ENCODE results near the gene ATRAID. TPM values are rescaled to one million over a fixed set of nuclear protein-coding genes. Genes with fewer than 3 reads are reported as not detected.

ATRAID gene
- total RNA-seq, 1 donor from 2014 or later, result 284 TPM

DNA sequence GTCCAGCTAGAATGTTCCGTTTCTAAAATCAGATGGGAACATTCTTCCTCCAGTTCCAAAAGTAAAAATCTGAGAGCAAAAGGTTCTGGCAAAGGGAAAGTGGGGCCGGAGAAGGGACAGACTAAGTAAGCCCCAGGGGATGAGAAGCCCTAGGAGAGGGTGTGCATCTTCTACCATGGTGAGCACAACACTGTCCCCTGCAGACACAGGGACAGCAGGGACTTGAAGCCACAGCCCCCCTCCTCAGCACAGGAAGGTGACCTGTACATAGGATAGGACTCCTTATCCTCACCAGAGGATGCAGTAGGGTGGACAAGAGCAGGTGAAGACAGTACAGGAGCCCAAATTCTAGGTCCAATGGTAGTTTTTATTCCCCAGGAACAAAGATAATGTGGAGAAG, 12.6 kb upstream of the ATRAID start:
- TF ChIP-seq, protein P1, sequence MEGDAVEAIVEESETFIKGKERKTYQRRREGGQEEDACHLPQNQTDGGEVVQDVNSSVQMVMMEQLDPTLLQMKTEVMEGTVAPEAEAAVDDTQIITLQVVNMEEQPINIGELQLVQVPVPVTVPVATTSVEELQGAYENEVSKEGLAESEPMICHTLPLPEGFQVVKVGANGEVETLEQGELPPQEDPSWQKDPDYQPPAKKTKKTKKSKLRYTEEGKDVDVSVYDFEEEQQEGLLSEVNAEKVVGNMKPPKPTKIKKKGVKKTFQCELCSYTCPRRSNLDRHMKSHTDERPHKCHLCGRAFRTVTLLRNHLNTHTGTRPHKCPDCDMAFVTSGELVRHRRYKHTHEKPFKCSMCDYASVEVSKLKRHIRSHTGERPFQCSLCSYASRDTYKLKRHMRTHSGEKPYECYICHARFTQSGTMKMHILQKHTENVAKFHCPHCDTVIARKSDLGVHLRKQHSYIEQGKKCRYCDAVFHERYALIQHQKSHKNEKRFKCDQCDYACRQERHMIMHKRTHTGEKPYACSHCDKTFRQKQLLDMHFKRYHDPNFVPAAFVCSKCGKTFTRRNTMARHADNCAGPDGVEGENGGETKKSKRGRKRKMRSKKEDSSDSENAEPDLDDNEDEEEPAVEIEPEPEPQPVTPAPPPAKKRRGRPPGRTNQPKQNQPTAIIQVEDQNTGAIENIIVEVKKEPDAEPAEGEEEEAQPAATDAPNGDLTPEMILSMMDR (IDR thresholded peaks at IDR 0.05), result no peak
- peaks cover 20 to 33% of the 10 kb centered on the region in 2 donors for H3K36me3 ChIP-seq
- no peaks in the 10 kb centered on the region for H3K27me3 ChIP-seq
- DNase-seq (ENCODE audit: low spot score in 2 of 2), result no peak
- H3K9me3 ChIP-seq, result no peaks in the 10 kb centered on the region
- no peaks in the 10 kb centered on the region for H3K4me1 ChIP-seq
- H3K4me3 ChIP-seq, result no peak overlapping the region
- intact Hi-C loops (cut with DNase I), result no loop called here
- no peak overlapping the region for H3K27ac ChIP-seq

DNA sequence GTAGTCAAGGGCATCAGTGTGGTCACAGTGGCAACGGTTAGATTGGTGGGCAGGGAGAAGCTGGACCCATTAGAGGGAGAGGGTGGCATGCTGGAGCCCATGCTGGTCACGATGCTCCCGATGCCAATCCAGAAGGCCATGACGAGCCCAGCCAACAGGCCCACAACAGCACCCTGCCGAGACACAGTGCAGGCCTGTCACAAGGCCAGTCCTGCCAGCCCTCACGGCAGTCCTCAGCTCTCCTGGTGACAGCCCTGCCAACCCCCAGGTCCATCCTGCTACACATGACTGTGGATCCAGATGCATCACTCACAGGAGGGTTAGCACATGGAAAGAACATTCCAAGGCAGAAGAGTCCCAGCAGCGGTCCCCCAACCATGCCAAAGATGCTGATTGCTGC, 10.2 kb upstream of the ATRAID start:
- H3K27ac ChIP-seq, result no peak overlapping the region
- no peaks in the 10 kb centered on the region for H3K27me3 ChIP-seq
- no peak overlapping the region for H3K4me3 ChIP-seq
- DNase-seq (ENCODE audit: low spot score in 2 of 2), result no peak
- H3K36me3 ChIP-seq, result peaks cover 40 to 57% of the 10 kb centered on the region in 2 donors
- TF ChIP-seq, protein P1 (IDR thresholded peaks at IDR 0.05), result no peak
- no peaks in the 10 kb centered on the region for H3K9me3 ChIP-seq
- no peaks in the 10 kb centered on the region for H3K4me1 ChIP-seq
- intact Hi-C loops (cut with DNase I), result no loop called here

DNA sequence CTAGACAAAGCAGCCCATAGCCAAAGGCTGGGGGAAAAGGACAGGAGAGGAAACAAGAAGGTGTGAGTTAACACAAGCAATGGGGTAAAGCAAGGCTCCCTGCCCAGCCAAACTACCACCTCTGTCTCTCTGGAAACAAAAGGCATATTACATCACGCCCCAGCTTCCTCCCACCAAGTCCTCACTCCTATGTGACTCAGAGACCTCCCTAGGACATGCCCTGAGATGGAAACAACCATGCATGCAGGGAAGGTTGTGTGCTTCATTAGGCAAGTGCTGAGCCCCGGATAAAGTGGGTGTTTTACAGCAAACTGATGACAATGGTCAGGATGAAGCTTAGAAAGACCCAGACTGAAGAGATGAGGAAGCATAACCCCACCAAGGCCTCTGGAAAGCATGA, 9.0 kb upstream of the ATRAID start:
- no peak for DNase-seq (ENCODE audit: low spot score in 2 of 2)
- Histone ChIP-seq H3K4me3 (no peak overlapping the region), H3K9me3 (no peaks in the 10 kb centered on the region), H3K36me3 (peaks cover 46 to 67% of the 10 kb centered on the region in 2 donors), H3K27me3 (no peaks in the 10 kb centered on the region), H3K27ac (no peak overlapping the region), H3K4me1 (no peaks in the 10 kb centered on the region)
- intact Hi-C loops (cut with DNase I), result no loop called here
- TF ChIP-seq, protein P1 (IDR thresholded peaks at IDR 0.05), result no peak

DNA sequence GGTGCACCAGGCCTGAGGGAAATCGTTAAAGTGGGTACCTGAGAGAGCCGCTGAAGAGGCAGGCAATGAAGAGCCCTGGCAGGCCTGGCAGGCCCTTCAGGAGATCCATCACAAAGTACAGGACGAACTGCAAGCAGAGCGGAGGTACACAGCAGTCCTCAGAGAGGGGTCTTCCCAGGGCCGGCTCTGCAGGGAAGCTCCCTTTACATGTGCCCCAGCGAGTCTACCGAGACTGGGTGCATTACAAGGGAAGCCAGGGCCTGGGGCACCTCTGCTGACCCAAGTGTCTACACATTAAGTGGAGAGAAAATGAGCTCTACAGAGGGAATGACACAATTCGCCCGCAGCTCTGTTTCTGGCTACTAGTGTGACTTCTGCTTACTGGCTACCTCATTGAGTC, 8.1 kb upstream of the ATRAID start:
- Histone ChIP-seq H3K9me3 (no peaks in the 10 kb centered on the region), H3K27me3 (no peaks in the 10 kb centered on the region), H3K4me3 (no peak overlapping the region), H3K36me3 (peaks cover 46 to 76% of the 10 kb centered on the region in 2 donors), H3K27ac (no peak overlapping the region), H3K4me1 (no peaks in the 10 kb centered on the region)
- intact Hi-C loops (cut with DNase I), result no loop called here
- DNase-seq (ENCODE audit: low spot score in 2 of 2), result no peak
- TF ChIP-seq, protein P1 (IDR thresholded peaks at IDR 0.05), result no peak

DNA sequence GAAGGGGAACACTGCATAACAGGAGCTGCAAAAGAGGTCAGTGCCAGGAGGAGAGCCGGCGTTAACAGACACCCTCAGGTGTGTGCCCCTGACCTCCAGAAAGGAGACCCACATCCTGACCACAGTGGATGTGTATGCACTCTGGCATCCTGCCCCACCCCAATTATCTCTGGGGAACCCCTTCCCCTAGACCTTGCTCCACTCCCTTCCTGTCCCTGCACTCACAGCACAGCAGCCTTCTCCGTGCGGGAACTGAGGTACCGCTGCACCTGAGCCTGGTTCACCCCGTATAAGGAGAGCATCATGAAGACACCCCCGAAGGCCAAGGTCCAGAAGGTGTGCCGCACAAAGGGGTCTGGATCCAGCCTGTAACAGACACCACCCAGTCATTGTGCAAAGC, 7.3 kb upstream of the ATRAID start:
- Histone ChIP-seq H3K4me1 (no peaks in the 10 kb centered on the region), H3K9me3 (no peaks in the 10 kb centered on the region), H3K27ac (no peak overlapping the region), H3K4me3 (no peak overlapping the region), H3K36me3 (peaks cover 46 to 77% of the 10 kb centered on the region in 2 donors), H3K27me3 (no peaks in the 10 kb centered on the region)
- intact Hi-C loops (cut with DNase I), result no loop called here
- TF ChIP-seq, protein P1 (IDR thresholded peaks at IDR 0.05), result no peak
- no peak for DNase-seq (ENCODE audit: low spot score in 2 of 2)

DNA sequence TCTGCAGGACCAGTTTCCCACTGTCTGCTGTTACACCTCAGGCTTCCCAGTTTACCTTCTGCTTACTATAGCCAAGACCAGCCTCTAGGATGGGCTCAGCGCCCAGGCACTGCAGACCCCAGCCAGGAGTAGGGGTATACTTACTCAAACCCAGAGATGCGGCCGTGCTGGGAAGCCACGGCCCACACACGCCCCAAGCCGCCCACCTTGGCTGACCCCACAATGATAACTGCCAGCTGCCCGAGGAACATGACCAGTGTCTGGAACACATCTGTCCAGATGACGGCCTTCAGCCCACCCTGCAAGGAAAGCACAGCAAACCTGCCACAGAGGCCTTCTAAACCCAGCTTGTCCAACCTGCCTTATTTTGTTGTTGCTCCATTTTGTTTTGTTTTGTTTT, 6.6 kb upstream of the ATRAID start:
- intact Hi-C loops (cut with DNase I), result no loop called here
- no peak overlapping the region for H3K4me3 ChIP-seq
- H3K27ac ChIP-seq, result no peak overlapping the region
- H3K36me3 ChIP-seq, result peaks cover 46 to 74% of the 10 kb centered on the region in 2 donors
- H3K27me3 ChIP-seq, result no peaks in the 10 kb centered on the region
- DNase-seq (ENCODE audit: low spot score in 2 of 2), result no peak
- TF ChIP-seq, protein P1 (IDR thresholded peaks at IDR 0.05), result no peak
- H3K9me3 ChIP-seq, result no peaks in the 10 kb centered on the region
- no peaks in the 10 kb centered on the region for H3K4me1 ChIP-seq

Measured in ascending aorta (tissue), 2 donors.